HEK293 (cell line): ENCODE data around the gene MRPS27.

Source experiments
- AEBP2 ChIP-seq: fragments of 450-650 bp; formaldehyde crosslinking; IDR thresholded peaks from 2 replicates; pipeline ENCODE4 v1.5.1; 2016; ENCODE audit warnings: missing biosample characterization, missing genetic modification characterization, borderline replicate concordance
- EGR2 ChIP-seq: fragments of 450-650 bp; formaldehyde crosslinking; IDR thresholded peaks from 2 replicates; pipeline ENCODE4 v1.5.1; 2016; ENCODE audit warnings: low read depth, missing biosample characterization, missing genetic modification characterization
- ELK4 ChIP-seq: IDR thresholded peaks from 2 replicates; pipeline ENCODE4 v1.6.1; 2011; ENCODE audit warnings: mild to moderate bottlenecking, low read depth, low read length, borderline replicate concordance
- REPIN1 ChIP-seq: fragments of 450-650 bp; formaldehyde crosslinking; IDR thresholded peaks from 2 replicates; pipeline ENCODE4 v1.5.1; 2017; ENCODE audit warnings: missing biosample characterization, missing genetic modification characterization, low read depth
- SCRT1 ChIP-seq: fragments of 450-650 bp; formaldehyde crosslinking; IDR thresholded peaks from 2 replicates; pipeline ENCODE4 v1.5.1; 2016; ENCODE audit warnings: missing biosample characterization, missing genetic modification characterization, borderline replicate concordance
- SP3 ChIP-seq: fragments of 450-650 bp; formaldehyde crosslinking; IDR thresholded peaks from 2 replicates; pipeline ENCODE4 v1.5.1; 2016; ENCODE audit warnings: missing biosample characterization, missing genetic modification characterization
- WT1 ChIP-seq: fragments of 450-650 bp; formaldehyde crosslinking; IDR thresholded peaks from 2 replicates; pipeline ENCODE4 v1.5.1; 2016; ENCODE audit warnings: missing biosample characterization, missing genetic modification characterization
- ZBTB8A ChIP-seq: fragments of 450-650 bp; formaldehyde crosslinking; IDR thresholded peaks from 2 replicates; pipeline ENCODE4 v1.5.1; 2016; ENCODE audit warnings: missing biosample characterization, missing genetic modification characterization
- ZNF10 ChIP-seq: fragments of 450-650 bp; formaldehyde crosslinking; IDR thresholded peaks from 2 replicates; pipeline ENCODE4 v1.5.1; 2017; ENCODE audit warnings: missing biosample characterization, missing genetic modification characterization
- ZNF140 ChIP-seq: fragments of 450-650 bp; formaldehyde crosslinking; IDR thresholded peaks from 2 replicates; pipeline ENCODE4 v1.5.1; 2016; ENCODE audit warnings: missing biosample characterization, missing genetic modification characterization
- ZNF202 ChIP-seq: fragments of 450-650 bp; formaldehyde crosslinking; IDR thresholded peaks from 2 replicates; pipeline ENCODE4 v1.5.1; 2016; ENCODE audit warnings: missing biosample characterization, missing genetic modification characterization, borderline replicate concordance
- ZNF221 ChIP-seq: fragments of 450-650 bp; formaldehyde crosslinking; IDR thresholded peaks from 2 replicates; pipeline ENCODE4 v1.5.1; 2017; ENCODE audit warnings: missing biosample characterization, missing genetic modification characterization, borderline replicate concordance
- ZNF274 ChIP-seq, 2 experiments: fragments of 200-500 bp in 1 of 2; fragments of 450-650 bp in 1 of 2; sonication (Bioruptor generic) in 1 of 2; formaldehyde crosslinking in 1 of 2; IDR thresholded peaks; 2 replicates each; pipeline versions ENCODE4 v1.5.1 to v1.6.1; 2014 to 2016; ENCODE audit warnings: borderline replicate concordance in 1 of 2, inconsistent platforms in 1 of 2, low read length in 1 of 2, missing biosample characterization in 1 of 2, missing genetic modification characterization in 1 of 2
- ZNF514 ChIP-seq: fragments of 450-650 bp; formaldehyde crosslinking; IDR thresholded peaks from 2 replicates; pipeline ENCODE4 v1.5.1; 2016; ENCODE audit warnings: missing biosample characterization, missing genetic modification characterization
- ZNF560 ChIP-seq: fragments of 450-650 bp; formaldehyde crosslinking; IDR thresholded peaks from 2 replicates; pipeline ENCODE4 v1.5.1; 2017; ENCODE audit warnings: missing biosample characterization, missing genetic modification characterization, borderline replicate concordance
- ZNF610 ChIP-seq: fragments of 450-650 bp; formaldehyde crosslinking; IDR thresholded peaks from 2 replicates; pipeline ENCODE4 v1.5.1; 2016; ENCODE audit warnings: missing biosample characterization, missing genetic modification characterization, borderline replicate concordance
- ZNF624 ChIP-seq: fragments of 450-650 bp; formaldehyde crosslinking; IDR thresholded peaks from 2 replicates; pipeline ENCODE4 v1.5.1; 2017; ENCODE audit warnings: missing biosample characterization, missing genetic modification characterization
- ZNF654 ChIP-seq: fragments of 450-650 bp; formaldehyde crosslinking; IDR thresholded peaks from 2 replicates; pipeline ENCODE4 v1.5.1; 2016; ENCODE audit warnings: low read depth, missing biosample characterization, missing genetic modification characterization
- ZNF692 ChIP-seq: fragments of 450-650 bp; formaldehyde crosslinking; IDR thresholded peaks from 2 replicates; pipeline ENCODE4 v1.5.1; 2016; ENCODE audit warnings: missing biosample characterization, missing genetic modification characterization
- ZNF701 ChIP-seq: fragments of 450-650 bp; formaldehyde crosslinking; IDR thresholded peaks from 2 replicates; pipeline ENCODE4 v1.5.1; 2016; ENCODE audit warnings: missing biosample characterization, missing genetic modification characterization
- ZNF704 ChIP-seq: fragments of 450-650 bp; formaldehyde crosslinking; IDR thresholded peaks from 2 replicates; pipeline ENCODE4 v1.5.1; 2016; ENCODE audit warnings: missing biosample characterization, missing genetic modification characterization
- ZSCAN18 ChIP-seq: fragments of 450-650 bp; formaldehyde crosslinking; IDR thresholded peaks from 2 replicates; pipeline ENCODE4 v1.5.1; 2016; ENCODE audit warnings: missing biosample characterization, missing genetic modification characterization
- ZSCAN30 ChIP-seq: fragments of 450-650 bp; IDR thresholded peaks from 2 replicates; pipeline ENCODE4 v1.5.1; 2018; ENCODE audit warnings: missing biosample characterization, mild to moderate bottlenecking, missing genetic modification characterization, moderate library complexity
- TF ChIP-seq, protein P1 (sequence below): fragments of 450-650 bp; formaldehyde crosslinking; IDR thresholded peaks from 2 replicates; pipeline ENCODE4 v1.5.1; 2017; ENCODE audit warnings: missing biosample characterization, missing genetic modification characterization
- TF ChIP-seq, protein P2 (sequence below): fragments of 450-650 bp; formaldehyde crosslinking; IDR thresholded peaks from 2 replicates; pipeline ENCODE4 v1.5.1; 2016; ENCODE audit warnings: missing biosample characterization, missing genetic modification characterization
- TF ChIP-seq, protein P3 (sequence below): fragments of 450-650 bp; formaldehyde crosslinking; IDR thresholded peaks from 2 replicates; pipeline ENCODE4 v1.5.1; 2016; ENCODE audit warnings: missing biosample characterization, missing genetic modification characterization

The MRPS27 gene

DNA sequence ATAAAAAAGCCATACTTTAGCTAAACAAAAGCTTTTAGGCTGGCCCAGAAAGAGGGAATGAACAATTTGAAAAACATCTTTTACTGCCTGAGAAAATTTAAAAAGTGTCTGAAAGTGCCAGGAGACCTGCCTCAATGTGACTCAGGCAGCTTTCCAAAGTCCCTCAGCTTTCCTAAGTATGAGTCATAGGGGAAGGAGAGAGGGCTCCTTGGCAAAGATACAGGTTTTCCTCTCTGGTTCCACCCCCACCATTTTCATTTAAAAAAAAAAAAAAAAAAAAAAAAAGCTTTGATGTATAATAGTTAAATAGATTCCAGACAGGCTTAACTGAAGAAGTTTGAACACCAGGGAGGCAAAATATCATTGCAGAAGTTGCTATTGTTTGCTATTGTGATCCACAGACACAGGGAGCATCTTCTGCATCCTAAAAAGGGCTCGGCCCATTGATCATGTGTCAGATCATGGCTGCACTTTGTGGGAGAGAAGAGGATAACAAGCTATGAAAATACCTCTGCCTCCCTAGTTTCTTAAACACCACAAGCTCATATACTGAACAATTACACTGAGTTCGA, 71.5 kb downstream of the MRPS27 start (continued):
- TF ChIP-seq, protein P1, sequence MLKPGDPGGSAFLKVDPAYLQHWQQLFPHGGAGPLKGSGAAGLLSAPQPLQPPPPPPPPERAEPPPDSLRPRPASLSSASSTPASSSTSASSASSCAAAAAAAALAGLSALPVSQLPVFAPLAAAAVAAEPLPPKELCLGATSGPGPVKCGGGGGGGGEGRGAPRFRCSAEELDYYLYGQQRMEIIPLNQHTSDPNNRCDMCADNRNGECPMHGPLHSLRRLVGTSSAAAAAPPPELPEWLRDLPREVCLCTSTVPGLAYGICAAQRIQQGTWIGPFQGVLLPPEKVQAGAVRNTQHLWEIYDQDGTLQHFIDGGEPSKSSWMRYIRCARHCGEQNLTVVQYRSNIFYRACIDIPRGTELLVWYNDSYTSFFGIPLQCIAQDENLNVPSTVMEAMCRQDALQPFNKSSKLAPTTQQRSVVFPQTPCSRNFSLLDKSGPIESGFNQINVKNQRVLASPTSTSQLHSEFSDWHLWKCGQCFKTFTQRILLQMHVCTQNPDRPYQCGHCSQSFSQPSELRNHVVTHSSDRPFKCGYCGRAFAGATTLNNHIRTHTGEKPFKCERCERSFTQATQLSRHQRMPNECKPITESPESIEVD (tag by site-specific recombination) = peak; percentile 95
- TF ChIP-seq REPIN1 (tag by site-specific recombination) (no peak), ZNF274 (IDR thresholded peaks at IDR 0.05; ENCODE audit: low read length) (no peak), ZNF274 (tag by site-specific recombination; IDR thresholded peaks at IDR 0.05; ENCODE audit: borderline replicate concordance) (no peak), ZNF704 (no peak), ZNF514 (tag by site-specific recombination) (no peak), ZNF610 (no peak), ZNF701 (tag by site-specific recombination) (no peak), ZNF10 (tag by site-specific recombination) (no peak), ZSCAN18 (tag by site-specific recombination) (no peak), ZNF140 (tag by site-specific recombination) (no peak), ZNF221 (tag by site-specific recombination) (no peak), AEBP2 (tag by site-specific recombination) (no peak), ELK4 (no peak), ZNF624 (tag by site-specific recombination) (no peak), WT1 (tag by site-specific recombination) (peak; percentile 97), SCRT1 (tag by site-specific recombination) (no peak; the same call in 1 of the 2 replicates), ZSCAN30 (tag by site-specific recombination) (0 out of 2 replicates have a peak, but pooled peaks have one; percentile 13), ZNF560 (tag by site-specific recombination) (no peak), ZNF692 (tag by site-specific recombination) (peak; percentile 28; the same call in 1 of the 2 replicates), ZNF654 (no peak), ZNF202 (no peak), SP3 (tag by site-specific recombination) (no peak), ZBTB8A (tag by site-specific recombination) (no peak), EGR2 (no peak)
- TF ChIP-seq, protein P2, sequence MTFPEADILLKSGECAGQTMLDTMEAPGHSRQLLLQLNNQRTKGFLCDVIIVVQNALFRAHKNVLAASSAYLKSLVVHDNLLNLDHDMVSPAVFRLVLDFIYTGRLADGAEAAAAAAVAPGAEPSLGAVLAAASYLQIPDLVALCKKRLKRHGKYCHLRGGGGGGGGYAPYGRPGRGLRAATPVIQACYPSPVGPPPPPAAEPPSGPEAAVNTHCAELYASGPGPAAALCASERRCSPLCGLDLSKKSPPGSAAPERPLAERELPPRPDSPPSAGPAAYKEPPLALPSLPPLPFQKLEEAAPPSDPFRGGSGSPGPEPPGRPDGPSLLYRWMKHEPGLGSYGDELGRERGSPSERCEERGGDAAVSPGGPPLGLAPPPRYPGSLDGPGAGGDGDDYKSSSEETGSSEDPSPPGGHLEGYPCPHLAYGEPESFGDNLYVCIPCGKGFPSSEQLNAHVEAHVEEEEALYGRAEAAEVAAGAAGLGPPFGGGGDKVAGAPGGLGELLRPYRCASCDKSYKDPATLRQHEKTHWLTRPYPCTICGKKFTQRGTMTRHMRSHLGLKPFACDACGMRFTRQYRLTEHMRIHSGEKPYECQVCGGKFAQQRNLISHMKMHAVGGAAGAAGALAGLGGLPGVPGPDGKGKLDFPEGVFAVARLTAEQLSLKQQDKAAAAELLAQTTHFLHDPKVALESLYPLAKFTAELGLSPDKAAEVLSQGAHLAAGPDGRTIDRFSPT (tag by site-specific recombination) = no peak
- TF ChIP-seq, protein P3, sequence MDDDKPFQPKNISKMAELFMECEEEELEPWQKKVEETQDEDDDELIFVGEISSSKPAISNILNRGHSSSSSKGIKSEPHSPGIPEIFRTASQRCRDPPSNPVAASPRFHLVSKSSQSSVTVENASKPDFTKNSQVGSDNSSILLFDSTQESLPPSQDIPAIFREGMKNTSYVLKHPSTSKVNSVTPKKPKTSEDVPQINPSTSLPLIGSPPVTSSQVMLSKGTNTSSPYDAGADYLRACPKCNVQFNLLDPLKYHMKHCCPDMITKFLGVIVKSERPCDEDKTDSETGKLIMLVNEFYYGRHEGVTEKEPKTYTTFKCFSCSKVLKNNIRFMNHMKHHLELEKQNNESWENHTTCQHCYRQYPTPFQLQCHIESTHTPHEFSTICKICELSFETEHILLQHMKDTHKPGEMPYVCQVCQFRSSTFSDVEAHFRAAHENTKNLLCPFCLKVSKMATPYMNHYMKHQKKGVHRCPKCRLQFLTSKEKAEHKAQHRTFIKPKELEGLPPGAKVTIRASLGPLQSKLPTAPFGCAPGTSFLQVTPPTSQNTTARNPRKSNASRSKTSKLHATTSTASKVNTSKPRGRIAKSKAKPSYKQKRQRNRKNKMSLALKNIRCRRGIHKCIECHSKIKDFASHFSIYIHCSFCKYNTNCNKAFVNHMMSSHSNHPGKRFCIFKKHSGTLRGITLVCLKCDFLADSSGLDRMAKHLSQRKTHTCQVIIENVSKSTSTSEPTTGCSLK (tag by site-specific recombination) = no peak
